CD1c-positive myeloid dendritic cell (primary cell): Measurements from ENCODE around the gene RPS2.
"Not testable (repeated sequence)": the region's sequence is repeated elsewhere in the genome, so short reads cannot be mapped to it uniquely, and the experiment has no call there.

ENCODE experiments used
- DNase-seq: peaks from one replicate; pipeline ENCODE4 v3.0.0-alpha.2; 2016; ENCODE audit errors: extremely low spot score

The RPS2 gene

GRCh38 chr16:1964506-1965395 lies at the start of gene RPS2:
TSS of gene RPS2 (minus strand) at chr16:1964826. CDS start at chr16:1964625, 201 bp downstream.
- DNase-seq = peak; percentile 99

- DNase-seq = no peak
Measured at GRCh38 chr16:2013527-2013926, 48.9 kb upstream of the RPS2 start.

- not testable (repeated sequence) for DNase-seq
Measured at GRCh38 chr16:2011726-2012125, 47.1 kb upstream of the RPS2 start.

DNA sequence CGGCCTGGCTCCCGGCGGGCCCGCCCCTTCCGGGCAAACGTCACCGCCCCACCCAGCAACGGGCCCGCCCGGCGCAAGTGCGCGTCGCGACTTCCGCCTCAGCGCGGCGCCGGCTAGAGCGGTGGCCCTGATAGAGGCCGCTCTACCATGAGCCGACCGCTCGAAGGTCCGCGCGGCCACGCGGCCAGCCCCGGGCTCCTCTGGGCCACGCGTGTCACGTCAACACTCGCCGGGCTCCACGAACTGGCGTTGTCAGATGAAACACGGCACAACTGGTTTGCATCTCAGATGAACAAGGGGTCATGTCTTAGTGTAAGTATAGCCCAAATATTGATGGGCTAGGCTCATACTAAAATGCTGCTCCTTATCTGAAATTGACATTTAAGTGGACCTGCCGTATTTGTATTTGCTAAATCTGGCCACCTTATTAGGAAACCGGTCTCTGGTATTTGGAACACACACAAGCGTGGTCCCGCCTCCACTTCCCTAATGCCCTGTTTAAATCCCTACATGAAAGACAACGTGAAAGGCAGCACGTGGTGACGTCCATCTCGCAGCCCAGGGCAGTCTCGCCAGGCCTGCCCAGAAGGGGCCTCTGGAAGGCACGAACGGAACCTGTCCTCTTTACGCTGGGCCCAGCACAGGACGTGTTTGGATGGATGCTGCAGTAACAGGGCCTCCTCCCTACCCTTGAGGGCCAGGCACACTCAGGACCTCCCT lies 45.3 kb upstream of the RPS2 start, which contains the start of gene ZNF598:
Gene ZNF598 (minus strand): TSS at position 31 of the 720 bp plus-strand sequence.
- peak; percentile 94 for DNase-seq

DNA sequence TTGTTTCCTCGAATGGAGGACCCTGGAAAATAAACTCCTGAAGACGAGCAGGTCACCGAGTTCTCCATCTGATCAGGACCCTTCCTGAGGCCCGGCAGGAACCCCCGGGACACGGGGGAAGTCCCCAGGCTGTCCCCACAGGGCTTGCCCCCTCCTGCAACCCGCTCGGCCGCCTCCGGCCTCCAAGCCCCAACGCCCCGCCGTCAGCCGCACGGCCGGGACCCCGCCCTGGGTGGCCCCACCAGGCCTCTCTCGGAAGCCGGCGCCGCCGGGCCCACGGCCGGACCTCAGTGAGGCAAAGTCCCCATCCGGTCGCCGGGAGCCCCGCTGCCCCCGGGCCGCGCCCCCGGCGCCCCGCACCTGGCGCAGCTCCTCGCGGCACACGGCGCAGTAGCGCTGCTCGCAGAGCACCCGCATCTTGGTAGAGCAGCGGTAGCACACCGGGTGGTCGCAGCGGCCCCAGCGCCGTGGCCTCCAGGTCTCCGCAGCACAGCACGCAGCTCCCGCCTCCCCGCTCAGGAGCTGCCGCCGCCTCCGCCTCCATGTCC lies 44.6 kb upstream of the RPS2 start:
- DNase-seq = no peak

DNA sequence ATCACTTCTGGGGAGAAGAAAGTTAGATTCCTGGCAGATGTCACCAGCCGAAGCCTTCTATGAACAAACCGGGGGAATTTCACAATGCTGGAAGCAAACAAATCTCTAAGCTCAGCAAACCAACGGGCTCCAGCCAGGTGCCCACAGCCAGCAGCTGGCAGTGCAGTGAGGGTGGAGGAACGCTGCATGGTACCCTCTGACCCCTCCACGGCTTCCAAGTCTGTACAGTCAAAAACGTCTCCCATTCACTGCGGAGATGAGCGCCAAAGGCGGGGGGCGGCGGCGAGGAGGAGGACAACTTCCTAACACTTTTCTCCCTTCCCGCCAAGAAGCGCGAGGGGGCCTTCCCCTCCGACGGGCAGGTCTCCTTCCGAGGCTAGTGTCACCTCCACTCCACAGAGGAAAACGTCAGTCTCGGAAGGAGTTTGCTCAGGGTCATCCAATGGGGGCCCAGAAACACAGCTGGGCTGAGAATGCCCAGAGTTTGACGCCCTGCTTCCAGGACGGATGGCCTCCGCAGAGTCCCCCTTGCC lies 44.1 kb upstream of the RPS2 start:
- DNase-seq = no peak

- DNase-seq = no peak
Measured at GRCh38 chr16:2008009-2008526, 43.4 kb upstream of the RPS2 start.

DNA sequence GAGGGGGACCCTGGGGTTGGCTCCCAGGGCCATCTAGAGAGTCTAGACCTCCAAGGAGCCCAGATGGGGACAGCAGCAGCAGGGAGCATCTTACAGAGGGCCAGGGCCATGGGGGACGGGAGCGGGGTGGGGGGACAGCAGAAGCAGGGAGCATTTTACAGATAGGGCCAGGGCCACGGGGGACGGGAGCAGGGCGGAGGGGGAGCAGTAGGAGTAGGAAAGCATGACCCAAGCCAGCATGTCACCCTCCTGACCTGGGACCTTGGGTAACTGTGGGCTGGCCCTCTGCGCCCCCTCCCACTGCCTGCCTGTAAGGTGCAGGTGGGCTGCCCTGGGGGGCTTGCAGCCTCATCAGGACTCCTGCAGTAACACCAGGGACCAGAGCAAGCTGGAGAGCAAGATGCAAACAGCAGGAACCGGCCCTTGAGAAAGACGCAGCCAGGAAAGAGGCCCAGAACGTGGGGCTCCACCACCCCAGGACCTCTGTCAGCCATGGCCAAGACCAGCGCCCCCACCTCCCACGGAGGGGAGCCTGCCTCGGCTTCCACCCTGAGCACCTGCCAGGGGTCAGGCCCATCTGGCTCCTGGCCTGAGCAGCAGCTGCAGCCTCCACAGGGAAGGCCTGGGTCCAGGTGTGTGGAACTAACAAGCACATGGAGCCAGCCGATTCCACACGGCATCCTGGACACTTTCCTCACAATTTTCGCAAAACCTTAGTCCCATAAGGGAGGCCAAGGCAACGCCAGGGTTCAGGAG lies 42.6 kb upstream of the RPS2 start:
- DNase-seq = no peak

GRCh38 chr16:2006317-2006716 lies 41.7 kb upstream of the RPS2 start:
- DNase-seq = no peak

DNA sequence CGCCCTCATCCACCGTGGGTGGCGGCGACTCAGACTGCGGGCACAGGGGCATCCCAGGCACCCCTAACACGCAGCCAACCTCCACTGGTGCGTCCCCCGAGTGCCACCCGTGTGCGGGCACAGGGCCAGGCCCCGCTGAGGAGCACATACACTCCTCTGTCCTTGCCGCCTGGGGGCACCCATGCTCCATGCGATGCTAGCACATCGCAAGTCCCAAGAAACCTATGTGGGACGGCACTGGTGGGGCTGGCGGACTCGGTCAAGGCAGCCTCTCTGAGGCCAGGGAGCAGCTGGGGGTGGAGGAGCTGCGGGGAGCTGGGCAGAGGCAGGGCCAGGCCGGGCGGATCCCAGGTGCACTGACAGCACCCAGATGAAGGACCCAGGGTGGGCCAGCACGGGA lies 41.0 kb upstream of the RPS2 start:
- no peak for DNase-seq

DNA sequence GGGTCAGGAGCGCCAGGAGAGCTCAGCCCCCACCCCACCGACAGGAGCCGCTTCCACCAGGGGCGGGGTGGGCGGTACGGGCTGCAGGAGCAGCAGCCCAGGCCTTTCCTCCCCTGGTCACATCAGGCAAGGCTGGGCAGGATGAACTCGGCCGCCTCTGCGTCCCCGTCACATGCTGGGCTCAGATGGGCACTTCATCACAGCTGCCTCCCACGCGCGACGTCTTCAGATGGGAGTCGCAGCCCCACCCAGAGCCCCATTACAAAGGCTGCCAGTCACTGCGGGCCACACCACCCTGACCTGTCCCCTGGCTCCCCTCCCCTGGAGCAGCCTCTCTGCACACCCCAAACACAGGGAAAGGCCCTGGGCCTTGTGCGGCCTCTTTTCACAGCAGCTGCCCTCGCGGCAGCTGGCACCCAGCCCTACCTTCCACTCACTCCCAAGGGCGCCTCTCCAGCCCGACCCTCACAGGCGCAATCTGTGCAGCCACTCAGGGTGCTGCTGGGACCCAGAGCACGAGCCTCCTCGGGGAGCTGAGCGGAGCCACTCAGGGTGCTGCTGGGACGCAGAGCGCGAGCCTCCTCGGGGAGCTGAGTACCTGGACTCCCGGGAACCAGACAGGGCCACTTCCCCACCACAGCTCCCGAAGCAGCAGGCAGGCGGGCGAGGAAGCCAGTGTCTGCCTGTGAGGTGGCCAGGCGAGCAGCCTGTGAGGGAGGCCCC lies 40.3 kb upstream of the RPS2 start:
- DNase-seq = no peak

DNA sequence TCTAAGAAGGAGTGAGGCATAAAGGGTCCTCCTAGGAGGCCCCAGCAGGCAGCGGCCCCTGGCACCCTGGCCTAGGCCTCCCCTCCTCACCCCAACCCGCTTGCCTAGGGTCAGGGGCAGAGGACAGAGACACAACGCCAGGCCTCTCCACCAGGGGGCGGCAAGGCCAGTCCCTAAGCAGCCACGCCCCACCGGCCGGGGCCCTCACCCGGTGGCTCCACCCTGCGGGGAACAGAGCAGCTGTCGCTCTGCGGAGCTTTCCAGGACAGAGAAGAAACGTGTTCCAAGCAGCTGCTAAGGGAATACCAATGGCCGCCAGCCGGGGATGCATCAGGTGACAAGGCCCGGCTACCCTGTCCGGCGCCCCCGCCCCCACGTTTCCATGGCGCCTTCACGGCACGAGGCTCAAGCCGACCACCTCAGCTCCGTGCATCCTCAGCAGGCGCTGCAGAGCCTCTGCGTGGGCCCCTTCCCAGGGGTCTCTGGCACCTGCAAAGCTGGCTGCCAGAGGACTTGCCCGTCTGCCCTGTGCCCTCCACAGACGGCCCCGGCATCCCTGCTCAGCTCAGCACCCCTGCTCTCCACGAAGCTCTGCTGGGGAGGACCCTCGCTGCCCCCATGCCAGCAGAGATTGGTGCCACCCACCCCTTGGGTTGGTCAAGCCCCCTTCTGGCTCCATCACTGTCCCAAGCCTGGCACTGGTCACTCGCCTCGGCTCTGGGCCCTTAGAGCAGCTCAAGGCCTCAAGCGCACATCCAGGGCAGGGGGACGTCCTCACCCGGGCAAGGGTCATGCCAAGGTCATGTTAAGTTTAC lies 39.4 kb upstream of the RPS2 start:
- peak; percentile 95 for DNase-seq

GRCh38 chr16:2003231-2003826 lies 38.7 kb upstream of the RPS2 start:
- DNase-seq = no peak

DNA sequence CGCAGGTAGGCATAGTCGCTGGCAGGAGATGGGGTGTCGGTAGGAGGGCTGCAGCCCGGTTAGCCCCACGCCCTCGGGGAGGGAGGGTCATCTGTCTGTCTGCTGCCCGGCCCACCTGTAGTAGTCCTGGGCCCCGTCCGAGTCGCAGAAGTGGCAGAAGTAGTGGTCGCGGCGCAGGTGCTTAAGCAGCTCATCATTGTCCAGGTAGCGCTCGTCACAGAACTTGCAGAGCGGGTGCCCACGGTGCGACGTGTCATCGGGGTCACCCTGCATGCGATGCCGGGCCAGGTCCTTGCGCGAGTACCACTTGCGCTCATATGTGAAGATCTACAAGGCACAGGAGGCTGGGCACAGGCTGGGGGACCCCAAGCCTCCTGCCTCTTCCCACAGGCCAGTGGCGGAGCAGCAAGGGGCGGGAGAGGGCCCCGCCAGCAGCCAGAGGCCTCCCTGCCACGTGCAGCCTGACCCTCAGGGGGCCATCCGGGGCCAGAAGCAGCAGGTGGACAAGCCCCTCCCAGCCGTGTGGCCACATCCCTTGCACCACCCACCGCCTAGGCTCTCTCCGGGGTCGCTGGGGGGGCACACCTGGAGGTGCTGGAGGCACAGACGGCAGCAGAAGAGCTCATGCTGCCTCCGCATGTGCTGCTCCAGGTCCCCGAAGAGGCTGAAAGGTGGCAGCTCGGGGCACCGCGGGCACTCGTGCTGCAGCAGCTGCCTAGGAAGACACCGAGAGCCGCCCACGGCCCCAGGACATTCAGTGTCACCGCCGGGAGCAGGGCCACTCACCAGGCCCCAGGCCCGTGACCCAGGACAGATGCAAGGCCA lies 38.0 kb upstream of the RPS2 start:
- no peak for DNase-seq

DNA sequence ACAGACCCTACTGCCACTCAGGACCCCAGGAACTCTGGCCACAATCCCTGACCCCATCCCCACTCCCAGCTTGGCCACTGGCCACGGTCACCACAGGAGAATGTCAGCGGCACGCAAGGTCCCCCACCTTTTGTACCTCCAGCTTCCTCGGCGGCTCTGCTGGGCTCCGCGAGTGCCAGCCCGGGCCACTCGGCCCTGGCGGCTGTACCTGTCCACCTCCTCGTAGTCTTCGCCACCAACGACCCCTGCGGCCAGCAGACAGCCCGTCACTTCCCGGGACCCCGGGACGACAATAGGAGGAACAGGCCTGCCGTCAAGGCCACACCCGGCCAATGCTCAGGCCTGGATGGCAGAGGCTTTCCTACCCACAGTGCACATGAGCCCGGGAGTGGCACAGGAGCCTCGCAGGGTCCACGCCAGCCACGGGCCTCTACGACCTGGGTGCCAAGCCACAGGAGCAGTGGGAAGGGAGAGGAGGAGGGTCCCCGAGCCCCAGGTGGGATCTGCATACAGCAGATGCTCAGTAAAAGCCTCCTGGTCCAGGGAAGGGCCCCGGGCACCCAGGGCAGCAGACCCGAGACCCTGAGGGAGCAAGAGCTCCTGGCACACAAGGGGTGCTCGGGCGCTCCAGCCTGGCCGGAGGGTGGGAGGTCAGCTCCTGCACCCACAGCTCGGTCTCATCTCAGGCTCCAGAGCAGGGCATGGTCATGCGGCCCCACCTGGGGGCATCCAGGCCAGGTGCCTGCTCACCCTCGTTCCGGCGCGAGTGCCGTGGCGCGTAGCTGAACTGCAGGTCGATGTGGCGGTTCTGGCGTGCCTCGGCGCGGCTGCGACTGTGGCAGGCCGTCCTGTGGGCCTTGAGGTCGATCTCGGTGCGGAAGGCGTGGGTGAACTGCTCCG lies 37.1 kb upstream of the RPS2 start:
- no peak for DNase-seq

GRCh38 chr16:2001035-2001434 lies 36.4 kb upstream of the RPS2 start:
- DNase-seq = no peak

DNA sequence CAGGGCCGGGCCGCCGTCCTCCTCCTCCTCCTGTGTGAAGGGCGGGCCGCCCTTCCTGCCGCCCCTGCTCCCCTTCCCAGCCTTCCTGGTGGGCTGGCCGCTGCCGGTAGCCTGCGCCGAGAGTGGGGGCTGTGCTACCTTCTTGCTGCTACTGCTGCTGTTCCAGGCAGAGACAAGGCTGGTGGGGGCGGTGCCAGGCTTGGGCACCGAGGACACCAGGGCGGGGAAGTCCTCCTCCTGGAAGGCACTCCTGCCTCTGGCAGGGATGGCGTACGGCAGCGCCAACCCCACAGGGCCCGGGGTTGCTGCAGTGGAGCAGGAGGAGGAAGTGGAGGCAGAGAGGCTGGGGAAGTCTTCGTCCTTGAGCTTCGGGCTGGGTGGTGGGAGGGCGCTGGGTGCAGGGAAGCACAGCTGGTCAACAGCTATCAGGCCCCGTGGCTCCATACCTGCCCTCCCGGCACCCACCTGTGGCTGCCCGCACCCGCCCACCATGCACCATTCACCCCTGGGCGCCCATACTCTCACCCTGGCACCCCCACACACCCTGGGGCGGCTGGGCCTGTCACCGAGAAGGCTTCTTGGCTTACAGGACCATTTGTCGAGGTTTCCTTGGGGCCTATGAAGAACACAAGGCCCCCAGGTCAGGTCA lies 35.4 kb upstream of the RPS2 start:
- DNase-seq = no peak
